T-helper 2 cell (primary cell): ENCODE results near the gene LSM3.

Experiments
- DNase-seq, 5 experiments: peaks; one replicate each; pipeline versions ENCODE4 v3.0.0 to v3.0.0-alpha.2; 2012 to 2022
- total RNA-seq, 2 donors: gene quantifications; one replicate each; lab custom pipeline; 2026; lab: John Stamatoyannopoulos, UW

LSM3 gene
- 14.0 to 18.4 reads per million in 2 donors for total RNA-seq

GRCh38 chr3:14178247-14179113 is at the start of gene LSM3, which contains the start of gene XPC:
Gene LSM3 (plus strand): TSS chr3:14178817. CDS start chr3:14178861, 44 bp downstream.
Gene XPC (minus strand): TSS chr3:14178601. CDS start chr3:14178568, 33 bp downstream.
- DNase-seq, result peak; percentile 93 to 99 (median 95)

- DNase-seq, result no peak
Observed at GRCh38 chr3:14129296-14129695, 49.3 kb upstream of the LSM3 start.

GRCh38 chr3:14130230-14130629 is 48.4 kb upstream of the LSM3 start:
- DNase-seq, result no peak

GRCh38 chr3:14130707-14131106 is 47.9 kb upstream of the LSM3 start:
- no peak for DNase-seq

GRCh38 chr3:14131134-14131533 is 47.5 kb upstream of the LSM3 start:
- DNase-seq, result no peak

GRCh38 chr3:14132120-14132519 is 46.5 kb upstream of the LSM3 start:
- DNase-seq, result no peak

GRCh38 chr3:14132689-14133088 is 45.9 kb upstream of the LSM3 start:
- no peak for DNase-seq

- DNase-seq, result no peak
Observed at GRCh38 chr3:14133188-14133800, 45.3 kb upstream of the LSM3 start.

GRCh38 chr3:14133876-14134275 is 44.7 kb upstream of the LSM3 start:
- no peak for DNase-seq

- no peak for DNase-seq
Observed at GRCh38 chr3:14134291-14134690, 44.3 kb upstream of the LSM3 start.

GRCh38 chr3:14135581-14135980 is 43.0 kb upstream of the LSM3 start:
- DNase-seq, result no peak

- DNase-seq, result no peak
Observed at GRCh38 chr3:14137004-14137403, 41.6 kb upstream of the LSM3 start.

GRCh38 chr3:14137445-14137844 is 41.2 kb upstream of the LSM3 start:
- DNase-seq, result no peak

GRCh38 chr3:14138109-14138877 is 40.3 kb upstream of the LSM3 start:
- no peak for DNase-seq

GRCh38 chr3:14138878-14139655 is 39.5 kb upstream of the LSM3 start:
- DNase-seq, result no peak

GRCh38 chr3:14139771-14140170 is 38.8 kb upstream of the LSM3 start:
- no peak for DNase-seq

GRCh38 chr3:14140668-14141067 is 37.9 kb upstream of the LSM3 start:
- no peak for DNase-seq

GRCh38 chr3:14141144-14141543 is 37.5 kb upstream of the LSM3 start:
- no peak for DNase-seq

- peak in 1 of 5 experiments; percentile 18 for DNase-seq
Observed at GRCh38 chr3:14141602-14142341, 36.8 kb upstream of the LSM3 start.

- DNase-seq, result peak; percentile 35 to 86 (median 70)
Observed at GRCh38 chr3:14142567-14143270, 35.9 kb upstream of the LSM3 start.
